ENCODE measurements around the gene ITCH. TPM values are rescaled to one million over a fixed set of nuclear protein-coding genes. Genes with fewer than 3 reads are reported as not detected.

The ITCH gene
- total and polyA plus RNA-seq, 9 of the 15 experiments (the other 6 are each of a cell fraction or from before 2014, with no cell fraction given): 7.5 to 53.0 (median 22.9) TPM

DNA sequence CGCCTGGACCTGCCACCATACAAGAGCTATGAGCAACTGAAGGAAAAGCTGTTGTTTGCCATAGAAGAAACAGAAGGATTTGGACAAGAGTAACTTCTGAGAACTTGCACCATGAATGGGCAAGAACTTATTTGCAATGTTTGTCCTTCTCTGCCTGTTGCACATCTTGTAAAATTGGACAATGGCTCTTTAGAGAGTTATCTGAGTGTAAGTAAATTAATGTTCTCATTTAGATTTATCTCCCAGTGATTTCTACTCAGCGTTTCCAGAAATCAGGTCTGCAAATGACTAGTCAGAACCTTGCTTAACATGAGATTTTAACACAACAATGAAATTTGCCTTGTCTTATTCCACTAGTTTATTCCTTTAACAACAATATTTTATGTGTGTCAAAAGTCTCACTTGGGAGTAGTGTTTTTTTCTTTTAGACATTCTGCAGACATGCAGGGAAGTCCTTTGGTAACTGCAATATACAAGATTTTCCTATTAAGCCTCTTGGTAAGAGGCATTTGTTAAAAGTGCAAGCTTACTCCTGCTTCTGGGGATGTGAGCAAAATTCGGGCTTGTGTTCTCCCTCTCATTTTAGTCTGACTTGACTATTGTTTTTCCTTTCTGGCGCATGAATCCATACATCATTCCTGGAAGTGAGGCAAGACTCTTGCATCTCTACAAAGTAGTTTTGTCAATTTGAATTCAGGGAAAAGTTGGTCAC, 144.8 kb downstream of the ITCH start:
- peaks cover 68% of the 10 kb centered on the region for H3K36me3 ChIP-seq (ENCODE audit: control insufficient read depth, insufficient read depth, low read length)
- TF ChIP-seq E2F8 (IDR thresholded peaks at IDR 0.05; ENCODE audit: low read depth, partially characterized antibody) (no peak), ZKSCAN3 (CRISPR knock-in tag; IDR thresholded peaks at IDR 0.05) (no peak)
- TF ChIP-seq, protein P1, sequence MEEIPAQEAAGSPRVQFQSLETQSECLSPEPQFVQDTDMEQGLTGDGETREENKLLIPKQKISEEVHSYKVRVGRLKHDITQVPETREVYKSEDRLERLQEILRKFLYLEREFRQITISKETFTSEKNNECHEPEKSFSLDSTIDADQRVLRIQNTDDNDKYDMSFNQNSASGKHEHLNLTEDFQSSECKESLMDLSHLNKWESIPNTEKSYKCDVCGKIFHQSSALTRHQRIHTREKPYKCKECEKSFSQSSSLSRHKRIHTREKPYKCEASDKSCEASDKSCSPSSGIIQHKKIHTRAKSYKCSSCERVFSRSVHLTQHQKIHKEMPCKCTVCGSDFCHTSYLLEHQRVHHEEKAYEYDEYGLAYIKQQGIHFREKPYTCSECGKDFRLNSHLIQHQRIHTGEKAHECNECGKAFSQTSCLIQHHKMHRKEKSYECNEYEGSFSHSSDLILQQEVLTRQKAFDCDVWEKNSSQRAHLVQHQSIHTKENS (CRISPR knock-in tag; IDR thresholded peaks at IDR 0.05): no peak
- H3K79me2 ChIP-seq (ENCODE audit: control insufficient read depth, insufficient read depth, low read length): no peaks in the 10 kb centered on the region
- no peak overlapping the region for H3K27ac ChIP-seq (ENCODE audit: extremely low read depth, low read depth, low read length)
- in situ Hi-C loops (cut with MboI): no loop called here
- H3K9ac ChIP-seq (ENCODE audit: insufficient read depth in 1 of 2, low read depth in 2 of 2, low read length in 2 of 2): no peak overlapping the region
- no peak for ATAC-seq
- DNase-seq (ENCODE audit: extremely low read depth in 1 of 4, low spot score in 3 of 4): no peak
- H2AFZ ChIP-seq (ENCODE audit: low read depth, low read length): no peak overlapping the region
- H3K4me3 ChIP-seq: no peak overlapping the region
- H3K9me1 ChIP-seq (ENCODE audit: control insufficient read depth, insufficient read depth, low read length): no peaks in the 10 kb centered on the region
- H4K20me1 ChIP-seq (replicated peaks; ENCODE audit: control insufficient read depth, insufficient read depth, low read length): no peaks in the 10 kb centered on the region
- POLR2A ChIA-PET: no interaction called here
- FAIRE-seq: no peak
- 78% methylated on average over 4 of the region's 4 CpGs for WGBS (ENCODE audit: insufficient coverage, low coverage, missing lambda C conversion rate)
- intact Hi-C loops (cut with micrococcal nuclease): no loop called here
- no TSS peak for BruUV-seq (replicated peaks)
- H3K27me3 ChIP-seq (ENCODE audit: control insufficient read depth in 2 of 2, insufficient read depth in 2 of 2, low read length in 2 of 2): no peaks in the 10 kb centered on the region
- H3K4me1 ChIP-seq (replicated peaks in 1 of 2; ENCODE audit: control insufficient read depth in 2 of 2, insufficient read depth in 2 of 2, low read length in 2 of 2): peaks cover 0 to 3% of the 10 kb centered on the region in 2 experiments; a peak in 1 of 5 replicates
- CTCF ChIA-PET (ENCODE audit: low intra/inter-chr PET ratio): interaction anchor here (0.7 kb wide), 1 partner anchor 10 kb away, joined by 4 read pairs; no protein-coding TSS in a partner anchor
- no peaks in the 10 kb centered on the region for H3K9me3 ChIP-seq (replicated peaks; ENCODE audit: control insufficient read depth, insufficient read depth, low read depth, low read length)
- no peak overlapping the region for H3K4me2 ChIP-seq (ENCODE audit: insufficient read depth, low read length)
